ENCODE results near the gene RPL38. TPM values are rescaled to one million over a fixed set of nuclear protein-coding genes. Genes with fewer than 3 reads are reported as not detected.

The RPL38 gene
- total RNA-seq, 1 donor from 2014 or later: 4,341 TPM

DNA sequence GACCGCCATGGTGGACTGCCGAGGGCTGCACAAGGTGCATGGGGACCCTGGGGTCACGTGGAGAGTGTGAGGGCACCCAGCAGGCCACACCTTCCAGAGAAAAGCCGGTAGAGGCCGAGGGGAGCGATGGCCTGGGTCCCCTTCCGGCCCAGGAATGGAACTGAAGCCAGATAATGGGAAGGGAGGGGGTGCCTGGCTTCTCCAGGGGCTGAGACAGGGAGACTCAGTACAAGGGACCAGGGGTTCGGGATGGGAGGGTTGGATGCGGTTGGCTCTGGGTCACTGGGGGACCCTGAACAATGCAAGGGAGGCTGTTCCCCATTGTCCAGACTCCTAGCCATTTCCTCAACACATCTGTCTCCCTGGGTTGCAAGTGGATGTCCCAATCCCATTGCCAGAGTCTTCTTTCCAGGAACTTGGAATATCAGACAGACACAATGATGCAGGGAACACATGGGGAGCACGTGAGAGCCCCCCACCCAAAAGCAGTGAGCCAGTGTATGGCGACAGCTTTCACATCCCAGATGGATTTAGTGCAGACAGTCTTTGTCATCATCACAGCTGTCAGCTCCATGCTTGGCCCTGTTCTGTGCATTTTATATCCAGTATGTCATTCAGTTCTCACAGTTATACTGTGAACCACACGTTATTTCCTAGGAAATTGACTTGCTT, 47.0 kb downstream of the RPL38 start:
- no peak for DNase-seq

- DNase-seq: no peak
Observed at GRCh38 chr17:74251051-74251450, 47.6 kb downstream of the RPL38 start.

- DNase-seq: no peak
Observed at GRCh38 chr17:74251569-74251968, 48.1 kb downstream of the RPL38 start.

DNA sequence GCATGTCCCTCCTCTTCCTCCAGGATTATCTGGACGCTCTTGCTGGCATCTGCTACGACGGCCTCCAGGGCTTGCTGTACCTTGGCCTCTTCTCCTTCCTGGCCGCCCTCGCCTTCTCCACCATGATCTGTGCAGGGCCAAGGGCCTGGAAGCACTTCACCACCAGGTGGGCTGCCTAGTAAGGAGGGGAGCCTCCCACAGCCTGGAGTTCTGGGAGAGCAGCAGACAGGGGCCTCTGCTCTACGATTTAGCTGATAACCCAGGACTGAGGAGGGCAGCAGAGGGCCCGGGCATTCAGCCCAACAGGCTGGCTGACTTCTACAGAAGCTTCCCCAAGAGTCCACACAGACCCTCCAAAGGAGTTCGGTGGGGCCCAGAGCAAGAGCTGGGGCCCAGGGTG, 48.7 kb downstream of the RPL38 start:
- no peak for DNase-seq

DNA sequence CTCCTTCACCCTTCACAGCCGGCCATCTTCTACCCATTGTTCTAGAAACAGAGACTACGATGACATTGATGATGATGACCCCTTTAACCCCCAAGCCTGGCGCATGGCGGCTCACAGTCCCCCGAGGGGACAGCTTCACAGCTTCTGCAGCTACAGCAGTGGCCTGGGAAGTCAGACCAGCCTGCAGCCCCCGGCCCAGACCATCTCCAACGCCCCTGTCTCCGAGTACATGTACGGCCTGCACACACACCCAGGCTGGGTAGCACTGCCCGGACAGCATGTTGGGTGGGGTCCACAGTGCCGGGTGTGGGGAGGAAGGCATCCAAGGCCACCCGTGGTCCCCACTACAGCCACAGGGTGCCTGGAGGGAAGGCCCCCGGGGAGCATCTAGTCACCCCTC, 49.6 kb downstream of the RPL38 start:
- no peak for DNase-seq

GRCh38 chr17:74257311-74257710, 53.8 kb downstream of the RPL38 start:
- DNase-seq: no peak

DNA sequence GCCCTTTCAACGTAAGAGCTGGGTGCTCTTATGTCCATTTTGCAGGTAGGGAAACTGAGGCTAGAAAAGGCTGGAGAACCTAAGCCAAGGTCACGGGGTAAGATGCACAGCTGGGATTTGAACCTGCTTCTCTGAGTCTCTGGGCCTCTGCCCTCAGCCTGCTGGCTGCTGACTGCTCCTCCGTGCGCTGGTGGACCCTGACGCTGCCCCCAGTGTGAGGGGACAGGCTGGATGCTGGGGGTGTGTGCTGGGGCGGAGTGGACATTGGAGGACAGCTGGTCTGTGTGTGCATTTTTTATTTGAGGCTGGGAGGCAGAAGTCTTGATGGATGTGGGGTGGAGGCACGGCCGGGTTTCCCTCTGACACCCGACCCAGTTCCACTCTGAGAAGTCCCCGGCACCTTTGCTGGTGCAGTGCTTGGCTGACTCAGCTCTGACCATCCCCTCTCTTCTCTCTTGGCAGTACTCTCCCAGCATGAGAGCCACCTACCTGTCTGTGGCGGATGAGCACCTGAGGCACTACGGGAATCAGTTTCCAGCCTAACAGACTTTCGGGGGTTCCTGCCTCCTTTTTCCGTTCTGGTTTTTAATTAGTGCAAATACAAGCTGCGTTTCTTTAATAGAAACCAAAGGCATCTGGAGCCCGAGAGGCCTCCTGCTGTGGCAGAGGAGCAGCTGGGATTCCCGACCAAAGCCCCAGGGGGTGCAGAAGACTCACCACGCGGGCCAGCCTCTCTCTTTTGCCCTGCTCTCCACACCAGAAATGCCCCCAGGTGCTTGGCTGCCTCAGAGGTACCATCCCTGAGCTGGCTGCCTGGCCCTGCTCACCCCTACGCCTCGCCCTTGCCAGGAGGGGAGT, 56.4 kb downstream of the RPL38 start:
- no peak for DNase-seq

Other genes starting within 250 kb of the RPL38 start
- gene TTYH2, start 9.9 kb downstream of the RPL38 start, total RNA-seq: 8.3 TPM
- not detected for gene DNAI2, start 70.6 kb downstream of the RPL38 start, total RNA-seq
- gene KIF19, start 122.5 kb downstream of the RPL38 start, total RNA-seq: not detected
- gene BTBD17, start 158.2 kb downstream of the RPL38 start, total RNA-seq: 4.5 TPM
- not detected for gene GPR142, start 163.8 kb downstream of the RPL38 start, total RNA-seq
- 10.0 TPM for gene GPRC5C, start 228.4 kb downstream of the RPL38 start, total RNA-seq

Measured in occipital lobe (tissue), 2 donors.